Umbilical cord (tissue), 2 donors: Measurements from ENCODE around the gene PNPLA7. TPM values are rescaled to one million over a fixed set of nuclear protein-coding genes. Genes with fewer than 3 reads are reported as not detected.
"Not testable (repeated sequence)": the region's sequence is repeated elsewhere in the genome, so short reads cannot be mapped to it uniquely, and the experiment has no call there.

Experiments
- DNase-seq: peaks from one replicate; pipeline ENCODE4 v3.0.0-alpha.2; 2015; ENCODE audit warnings: low spot score
- total RNA-seq: library from RNA; depleted of rRNA; stranded (reverse); fragments of >200 nt; gene quantifications from one replicate; pipeline ENCODE4 v1.2.3, GENCODE V29; 2014; ENCODE audit warnings: low replicate concordance; ENCODE audit not compliant: insufficient read depth

The PNPLA7 gene
- total RNA-seq, 1 donor from 2014 or later, result 4.3 TPM

GRCh38 chr9:137543237-137543963 is 6.8 kb downstream of the PNPLA7 start:
- DNase-seq, result no peak

DNA sequence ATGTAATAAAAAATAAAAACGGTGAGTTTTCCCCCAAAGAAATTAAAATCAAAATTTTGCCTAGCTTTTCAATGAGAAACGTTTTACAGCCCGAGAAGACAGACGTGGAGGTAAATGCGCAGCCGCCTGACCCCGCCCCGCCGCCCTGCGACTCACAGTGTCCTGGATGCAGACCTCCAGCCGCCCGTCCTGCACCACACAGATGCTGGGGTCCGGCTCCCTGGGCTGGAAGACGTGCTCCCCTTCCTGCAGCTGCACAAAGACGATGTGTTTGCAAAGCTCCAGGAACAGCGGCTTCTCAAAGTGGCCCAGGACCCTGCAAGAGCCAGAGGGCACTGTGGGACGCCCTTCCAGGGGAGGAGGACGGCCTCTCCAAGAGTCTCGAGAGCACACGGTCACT is 7.7 kb downstream of the PNPLA7 start:
- DNase-seq, result no peak

DNA sequence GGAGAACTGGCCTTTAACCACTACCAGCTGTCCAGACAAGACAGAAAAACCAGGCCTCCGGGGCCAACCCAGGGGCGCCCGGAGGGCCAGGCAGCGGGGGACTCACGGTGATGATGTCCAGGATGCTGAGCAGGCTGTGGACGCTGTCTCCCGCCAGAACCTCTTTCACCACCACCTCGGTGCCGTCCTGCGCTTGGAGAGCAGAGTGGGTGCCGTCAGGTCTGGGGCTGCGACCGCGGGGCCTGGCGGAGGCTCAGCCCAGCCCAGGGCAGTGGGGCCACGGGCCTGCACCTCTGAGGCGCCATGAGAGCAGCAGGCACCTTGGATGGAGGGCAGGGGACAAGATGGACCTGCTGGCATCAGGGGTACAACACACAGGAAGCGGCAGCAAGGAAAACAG is 9.7 kb downstream of the PNPLA7 start:
- DNase-seq, result no peak

DNA sequence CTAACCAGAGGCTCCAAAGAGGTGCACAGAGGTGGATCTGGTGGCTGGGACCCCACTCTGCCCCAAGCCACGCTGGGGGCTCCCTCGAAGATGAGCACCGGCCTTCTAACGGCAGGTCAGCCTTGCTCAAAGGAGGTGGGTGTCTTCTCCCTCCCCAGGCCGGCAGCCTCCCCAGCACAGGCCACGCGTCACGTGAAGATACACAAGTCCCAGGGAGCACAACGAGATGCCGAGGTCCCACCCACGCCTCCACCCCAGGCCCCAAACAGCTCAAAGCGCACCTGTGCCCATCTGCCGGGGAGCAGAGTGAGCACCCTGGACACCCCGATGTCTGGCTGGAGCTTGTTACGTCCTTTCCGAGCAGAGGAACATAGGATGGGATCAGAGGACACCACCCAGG is 12.1 kb downstream of the PNPLA7 start:
- DNase-seq, result no peak

- DNase-seq, result not testable (repeated sequence)
Measured at GRCh38 chr9:137536594-137537131, 13.5 kb downstream of the PNPLA7 start.

DNA sequence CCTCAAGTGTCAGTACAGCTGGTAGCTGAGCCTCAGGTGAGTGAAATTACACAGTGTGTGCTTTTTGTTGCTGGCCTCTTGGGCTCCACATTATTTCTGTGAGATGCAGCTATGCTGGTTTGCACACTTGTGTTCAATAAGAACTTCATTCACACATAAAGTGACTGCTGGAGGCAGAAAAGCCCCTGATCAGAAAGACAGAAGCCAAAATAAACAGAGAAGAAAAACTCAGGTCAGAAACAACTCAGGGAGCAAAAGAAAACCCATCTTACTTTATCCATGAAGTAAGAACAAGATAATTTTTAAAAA is 15.1 kb downstream of the PNPLA7 start:
- DNase-seq, result no peak

DNA sequence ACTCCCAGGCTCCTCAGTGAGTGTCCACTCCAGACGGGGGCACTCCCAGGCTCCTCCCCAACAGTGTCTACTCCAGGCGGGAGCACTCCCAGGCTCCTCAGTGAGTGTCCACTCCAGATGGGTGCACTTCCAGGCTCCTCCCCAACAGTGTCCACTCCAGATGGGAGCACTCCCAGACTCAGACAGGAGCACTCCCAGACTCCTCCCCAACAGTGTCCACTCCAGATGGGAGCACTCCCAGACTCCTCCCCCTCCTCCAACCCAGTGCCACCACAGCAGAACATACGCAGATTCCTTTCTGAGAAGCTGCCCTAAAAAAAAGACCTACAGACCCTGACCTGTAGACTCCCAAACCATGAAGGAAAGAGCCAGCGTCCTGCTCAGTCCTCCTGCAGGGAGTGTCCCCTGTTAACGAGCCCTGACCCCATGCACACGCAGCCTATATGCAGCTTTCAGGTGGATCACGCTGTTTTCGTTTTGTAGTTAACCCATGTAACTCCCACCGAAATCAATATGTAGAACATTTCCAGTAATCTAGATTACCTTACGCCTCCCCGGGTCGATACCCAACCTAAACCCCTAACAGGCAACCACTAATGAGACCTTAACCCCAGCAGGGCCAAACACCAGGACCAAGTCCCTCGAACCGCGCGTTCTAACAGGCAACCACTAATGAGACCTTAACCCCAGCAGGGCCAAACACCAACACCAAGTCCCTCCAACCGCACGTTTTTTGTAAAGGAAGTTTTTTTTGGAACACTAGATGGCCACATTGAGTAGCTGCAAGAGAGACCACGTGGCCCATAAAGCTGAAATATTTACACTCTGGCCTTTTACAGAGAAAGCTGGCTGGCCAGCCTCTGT is 15.7 kb downstream of the PNPLA7 start:
- DNase-seq, result peak; percentile 81

GRCh38 chr9:137532891-137533468 is 17.2 kb downstream of the PNPLA7 start:
- not testable (repeated sequence) for DNase-seq

DNA sequence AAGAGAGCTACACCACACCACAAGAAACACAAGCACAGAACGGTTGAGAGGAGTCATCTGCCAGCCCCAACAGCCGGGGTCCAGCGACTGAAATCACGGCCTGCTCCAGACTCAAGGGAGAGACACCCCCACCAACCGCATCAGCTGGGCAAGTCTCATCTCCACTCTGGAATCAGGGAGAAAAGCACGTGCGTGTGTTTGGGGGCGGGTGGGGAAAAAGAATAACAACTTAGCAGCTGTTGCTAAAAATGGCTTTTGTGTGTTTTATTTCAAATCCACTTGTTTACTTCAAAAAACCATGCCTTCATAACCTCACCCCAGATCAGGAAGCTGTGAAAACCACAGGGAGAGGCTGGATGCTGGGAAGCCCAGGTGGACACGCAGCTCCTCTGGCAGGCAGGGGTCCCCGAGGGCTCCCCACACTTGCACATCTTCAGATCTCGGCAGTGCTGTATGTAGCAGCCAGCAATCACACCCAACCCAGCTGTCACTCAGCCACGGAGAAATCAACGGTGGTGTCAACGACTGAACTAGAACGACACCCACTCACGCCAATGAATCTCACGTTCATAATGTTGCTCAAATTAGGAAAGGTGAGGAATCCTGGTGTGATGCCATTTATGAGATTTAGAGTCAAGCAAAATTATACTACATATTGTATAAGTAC is 19.0 kb downstream of the PNPLA7 start:
- DNase-seq, result no peak

- no peak for DNase-seq
Measured at GRCh38 chr9:137530331-137530730, 19.9 kb downstream of the PNPLA7 start.

DNA sequence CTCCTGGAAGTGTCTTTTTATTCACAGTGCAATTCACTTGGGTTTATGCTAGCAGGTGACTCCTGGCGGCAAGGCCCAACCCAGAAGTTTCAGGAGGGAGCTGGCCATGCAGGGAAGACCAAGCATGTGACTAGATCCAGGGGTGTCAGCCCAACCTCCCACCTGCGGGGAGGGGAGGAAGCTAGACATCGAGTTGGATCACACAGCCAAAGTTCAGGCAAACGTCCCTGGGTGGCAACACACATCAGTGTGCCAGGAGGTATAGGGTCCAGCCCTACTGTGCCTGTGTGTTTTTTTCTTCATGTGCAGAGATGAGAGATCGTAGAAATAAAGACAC is 25.3 kb downstream of the PNPLA7 start:
- DNase-seq, result no peak

- DNase-seq, result no peak
Measured at GRCh38 chr9:137524161-137524980, 25.8 kb downstream of the PNPLA7 start.

- no peak for DNase-seq
Measured at GRCh38 chr9:137522746-137523455, 27.3 kb downstream of the PNPLA7 start.

GRCh38 chr9:137521405-137521985 is 28.7 kb downstream of the PNPLA7 start:
- no peak for DNase-seq

- no peak for DNase-seq
Measured at GRCh38 chr9:137520614-137521404, 29.4 kb downstream of the PNPLA7 start.

- DNase-seq, result no peak
Measured at GRCh38 chr9:137519553-137519952, 30.6 kb downstream of the PNPLA7 start.

DNA sequence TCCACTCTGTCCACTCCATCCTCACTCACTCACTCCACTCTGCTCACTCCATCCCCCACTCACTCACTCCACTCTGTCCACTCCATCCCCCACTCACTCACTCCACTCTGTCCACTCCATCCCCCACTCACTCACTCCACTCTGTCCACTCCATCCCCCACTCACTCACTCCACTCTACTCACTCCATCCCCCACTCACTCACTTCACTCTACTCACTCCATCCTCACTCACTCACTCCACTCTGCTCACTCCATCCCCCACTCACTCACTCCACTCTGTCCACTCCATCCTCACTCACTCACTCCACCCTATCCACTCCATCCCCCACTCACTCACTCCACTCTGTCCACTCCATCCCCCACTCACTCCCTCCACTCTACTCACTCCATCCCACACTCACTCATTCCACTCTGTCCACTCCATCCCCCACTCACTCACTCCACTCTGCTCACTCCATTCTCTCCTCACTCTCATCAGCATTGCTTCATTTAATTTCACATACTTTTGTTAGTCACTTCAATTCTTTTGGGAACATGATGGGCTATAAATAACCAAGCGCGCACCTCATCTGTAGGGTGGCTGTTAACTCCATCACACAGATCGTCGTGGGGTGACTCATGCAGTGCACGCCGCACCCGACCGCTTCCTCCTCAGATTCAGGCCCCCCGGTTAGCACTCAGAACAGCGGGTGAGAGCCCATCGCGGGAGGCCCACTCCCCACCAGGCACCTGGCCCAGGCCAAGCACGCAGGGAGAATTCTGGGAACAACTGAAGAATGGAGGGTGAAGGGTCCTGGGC is 31.3 kb downstream of the PNPLA7 start:
- not testable (repeated sequence) for DNase-seq

DNA sequence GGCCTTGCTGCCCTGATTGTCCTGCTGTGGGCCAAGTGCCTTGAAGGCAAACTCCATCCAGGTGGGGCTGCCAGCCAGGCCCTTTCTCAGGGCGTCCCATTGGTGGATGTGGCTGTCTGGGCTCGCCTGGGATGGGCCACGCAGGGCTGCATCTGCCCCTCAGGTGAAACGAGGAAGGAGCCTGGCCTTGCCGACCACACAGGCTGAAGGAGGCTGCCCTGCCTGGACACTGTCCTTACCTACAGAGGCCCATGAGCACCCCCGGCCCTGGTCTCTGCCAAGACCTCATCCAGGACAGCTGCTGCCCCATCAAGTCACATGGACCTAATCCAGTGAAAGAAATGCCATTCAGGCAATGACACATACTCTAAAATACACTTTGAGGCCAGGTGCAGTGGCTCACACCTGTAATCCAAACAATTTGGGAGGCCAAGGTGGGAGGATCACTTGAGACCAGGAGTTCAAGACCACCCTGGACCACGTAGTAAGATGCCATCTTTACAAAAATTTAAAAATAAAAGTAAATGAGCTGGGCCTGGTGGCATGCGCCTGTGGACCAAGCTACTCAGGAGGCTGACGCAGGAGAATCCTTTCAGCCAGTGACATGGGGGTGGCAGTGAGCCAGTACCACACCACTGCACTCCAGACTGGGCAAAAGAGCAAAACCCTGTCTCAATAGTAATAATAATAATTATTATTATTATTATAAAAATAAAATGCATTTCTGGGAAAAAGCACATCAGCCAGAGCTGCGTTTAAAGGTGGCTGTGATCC is 33.9 kb downstream of the PNPLA7 start:
- DNase-seq, result no peak
